Omental fat pad (tissue), 4 donors: ENCODE results near the gene CAMLG. TPM values are rescaled to one million over a fixed set of nuclear protein-coding genes. Genes with fewer than 3 reads are reported as not detected.

Experiments used
- ATAC-seq: fragments of 150-250 bp; one replicate; pipeline ENCODE4 v1.9.1; 2016; ENCODE audit warnings: mild to moderate bottlenecking, moderate library complexity; ENCODE audit not compliant: low FRiP score
- DNase-seq: peaks from one replicate; pipeline ENCODE4 v3.0.0-alpha.2; 2019; ENCODE audit warnings: low spot score
- small RNA-seq: library from RNA; depleted of rRNA; stranded (forward); fragments of <200 nt; gene quantifications from one replicate; pipeline ENCODE3, GENCODE V24; 2016
- total RNA-seq, 4 donors: library from RNA; depleted of rRNA; stranded (reverse); fragments of >200 nt; gene quantifications; one replicate each; pipeline ENCODE4 v1.1.0, GENCODE V29; 2016
- TF ChIP-seq, protein P1 (sequence below), 3 donors: fragments of 450-650 bp; IDR thresholded peaks; one replicate each; pipeline ENCODE4 v1.5.1; 2016 to 2017; ENCODE audit warnings: antibody characterized with exemption in 3 of 3, mild to moderate bottlenecking in 3 of 3, moderate library complexity in 2 of 3

The CAMLG gene
- total RNA-seq, 4 donors from 2014 or later = 27.0 to 40.4 (median 31.0) TPM

- ATAC-seq (no peak), DNase-seq (no peak)
- TF ChIP-seq, protein P1, sequence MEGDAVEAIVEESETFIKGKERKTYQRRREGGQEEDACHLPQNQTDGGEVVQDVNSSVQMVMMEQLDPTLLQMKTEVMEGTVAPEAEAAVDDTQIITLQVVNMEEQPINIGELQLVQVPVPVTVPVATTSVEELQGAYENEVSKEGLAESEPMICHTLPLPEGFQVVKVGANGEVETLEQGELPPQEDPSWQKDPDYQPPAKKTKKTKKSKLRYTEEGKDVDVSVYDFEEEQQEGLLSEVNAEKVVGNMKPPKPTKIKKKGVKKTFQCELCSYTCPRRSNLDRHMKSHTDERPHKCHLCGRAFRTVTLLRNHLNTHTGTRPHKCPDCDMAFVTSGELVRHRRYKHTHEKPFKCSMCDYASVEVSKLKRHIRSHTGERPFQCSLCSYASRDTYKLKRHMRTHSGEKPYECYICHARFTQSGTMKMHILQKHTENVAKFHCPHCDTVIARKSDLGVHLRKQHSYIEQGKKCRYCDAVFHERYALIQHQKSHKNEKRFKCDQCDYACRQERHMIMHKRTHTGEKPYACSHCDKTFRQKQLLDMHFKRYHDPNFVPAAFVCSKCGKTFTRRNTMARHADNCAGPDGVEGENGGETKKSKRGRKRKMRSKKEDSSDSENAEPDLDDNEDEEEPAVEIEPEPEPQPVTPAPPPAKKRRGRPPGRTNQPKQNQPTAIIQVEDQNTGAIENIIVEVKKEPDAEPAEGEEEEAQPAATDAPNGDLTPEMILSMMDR (IDR thresholded peaks at IDR 0.05) = no peak
Measured at GRCh38 chr5:134798468-134798867, 60.1 kb downstream of the CAMLG start.

Small RNA genes lying within 50 kb of the gene (small RNA-seq; reads per million reads assigned to genes)
- gene RNU6-1164P (not detected), gene RNU6-757P (not detected)

Other genes starting within 250 kb of the CAMLG start
- gene JADE2, start 212.9 kb upstream of the CAMLG start, total RNA-seq = 10 to 100 TPM; 17.8 to 72.7 (median 33.8) TPM
- gene SAR1B, start 105.7 kb upstream of the CAMLG start, total RNA-seq = 10 to 100 TPM; 29.9 to 55.0 (median 48.4) TPM
- gene SEC24A, start 89.8 kb upstream of the CAMLG start, total RNA-seq = 10 to 100 TPM; 20.6 to 33.4 (median 27.9) TPM
- 10 to 100 TPM; 29.4 to 48.5 (median 39.3) TPM for gene DDX46, start 20.2 kb downstream of the CAMLG start, total RNA-seq
- gene C5orf24, start 107.4 kb downstream of the CAMLG start, total RNA-seq = 10 to 100 TPM; 36.1 to 56.0 (median 45.9) TPM
- gene TXNDC15, start 135.8 kb downstream of the CAMLG start, total RNA-seq = 10 to 100 TPM; 53.4 to 78.5 (median 70.0) TPM
- 10 to 100 TPM in 1 of 4 donors, 1 to 10 TPM in 3; 5.4 to 10.3 (median 7.3) TPM for gene PCBD2, start 166.6 kb downstream of the CAMLG start, total RNA-seq
- gene CATSPER3, start 229.4 kb downstream of the CAMLG start, total RNA-seq = under 1 TPM in 2 of 4 donors, not detected in 2; 0.46 to 0.48 TPM